ENCODE results near the gene ABCC5.

DNA sequence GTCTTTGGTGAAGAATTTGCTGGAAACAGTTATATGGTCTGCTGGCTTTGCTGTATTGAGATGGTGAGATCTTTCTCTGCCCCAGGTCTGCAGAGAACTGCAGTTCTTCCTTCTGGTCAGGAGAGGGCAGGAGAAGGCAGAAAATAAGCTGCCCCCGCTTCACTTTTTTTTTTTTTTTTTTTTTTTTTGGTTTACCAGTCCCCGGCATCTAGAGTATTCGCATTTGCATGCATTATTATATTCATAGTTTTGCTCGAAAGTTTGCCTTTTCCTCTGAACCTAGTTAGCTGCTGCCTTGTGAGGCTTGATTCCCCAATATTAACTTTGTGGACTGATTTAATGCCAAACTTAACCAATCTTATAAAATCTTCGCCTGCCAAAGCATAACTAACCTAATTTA, 122.4 kb downstream of the ABCC5 start:
- no peak for TF ChIP-seq EZH2phosphoT487 (IDR thresholded peaks at IDR 0.05; ENCODE audit: low read length)
- TF ChIP-seq, protein P1, sequence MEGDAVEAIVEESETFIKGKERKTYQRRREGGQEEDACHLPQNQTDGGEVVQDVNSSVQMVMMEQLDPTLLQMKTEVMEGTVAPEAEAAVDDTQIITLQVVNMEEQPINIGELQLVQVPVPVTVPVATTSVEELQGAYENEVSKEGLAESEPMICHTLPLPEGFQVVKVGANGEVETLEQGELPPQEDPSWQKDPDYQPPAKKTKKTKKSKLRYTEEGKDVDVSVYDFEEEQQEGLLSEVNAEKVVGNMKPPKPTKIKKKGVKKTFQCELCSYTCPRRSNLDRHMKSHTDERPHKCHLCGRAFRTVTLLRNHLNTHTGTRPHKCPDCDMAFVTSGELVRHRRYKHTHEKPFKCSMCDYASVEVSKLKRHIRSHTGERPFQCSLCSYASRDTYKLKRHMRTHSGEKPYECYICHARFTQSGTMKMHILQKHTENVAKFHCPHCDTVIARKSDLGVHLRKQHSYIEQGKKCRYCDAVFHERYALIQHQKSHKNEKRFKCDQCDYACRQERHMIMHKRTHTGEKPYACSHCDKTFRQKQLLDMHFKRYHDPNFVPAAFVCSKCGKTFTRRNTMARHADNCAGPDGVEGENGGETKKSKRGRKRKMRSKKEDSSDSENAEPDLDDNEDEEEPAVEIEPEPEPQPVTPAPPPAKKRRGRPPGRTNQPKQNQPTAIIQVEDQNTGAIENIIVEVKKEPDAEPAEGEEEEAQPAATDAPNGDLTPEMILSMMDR (IDR thresholded peaks at IDR 0.05; ENCODE audit: low read length), result peak; percentile 89

Data from MM.1S (cell line).